ENCODE results near the gene ARHGEF7.

The ARHGEF7 gene

GRCh38 chr13:111132948-111133347 lies 17.8 kb downstream of the ARHGEF7 start:
- Histone ChIP-seq H3K4me3 (no peak overlapping the region), H3K27ac (no peak overlapping the region)
- TF ChIP-seq CTCF (IDR thresholded peaks at IDR 0.05): no peak
- DNase-seq (ENCODE audit: low spot score): no peak

- no peak for DNase-seq (ENCODE audit: low spot score)
- TF ChIP-seq CTCF (IDR thresholded peaks at IDR 0.05): no peak
- Histone ChIP-seq H3K27ac (no peak overlapping the region), H3K4me3 (no peak overlapping the region)
Observed at GRCh38 chr13:111139452-111139851, 24.3 kb downstream of the ARHGEF7 start.

GRCh38 chr13:111139873-111140561 lies 24.9 kb downstream of the ARHGEF7 start:
- TF ChIP-seq CTCF (IDR thresholded peaks at IDR 0.05): no peak
- H3K27ac ChIP-seq: no peak overlapping the region
- H3K4me3 ChIP-seq: no peak overlapping the region
- no peak for DNase-seq (ENCODE audit: low spot score)

GRCh38 chr13:111140562-111141105 lies 25.5 kb downstream of the ARHGEF7 start:
- Histone ChIP-seq H3K4me3 (no peak overlapping the region), H3K27ac (no peak overlapping the region)
- TF ChIP-seq CTCF (IDR thresholded peaks at IDR 0.05): no peak
- no peak for DNase-seq (ENCODE audit: low spot score)

- no peak for TF ChIP-seq CTCF (IDR thresholded peaks at IDR 0.05)
- H3K27ac ChIP-seq: peak overlapping the region in 1 of 2 donors; percentile 83
Observed at GRCh38 chr13:111142472-111142871, 27.4 kb downstream of the ARHGEF7 start.

GRCh38 chr13:111143865-111144540 lies 28.9 kb downstream of the ARHGEF7 start:
- H3K4me3 ChIP-seq: peak overlapping the region; percentile 42
- no peak for TF ChIP-seq CTCF (IDR thresholded peaks at IDR 0.05)
- DNase-seq (ENCODE audit: low spot score): no peak
- peak overlapping the region; percentile 32 to 83 for H3K27ac ChIP-seq

More at GRCh38 chr13:111142472-111142871, 27.4 kb downstream of the ARHGEF7 start:
- no peak overlapping the region for H3K4me3 ChIP-seq
- no peak for DNase-seq (ENCODE audit: low spot score)
